ENCODE data around the gene KCNA3. TPM values are rescaled to one million over a fixed set of nuclear protein-coding genes. Genes with fewer than 3 reads are reported as not detected.
A peak's percentile ranks its signal among the peaks of the same experiment; 100 is the strongest.

KCNA3 gene
- total RNA-seq, 1 experiment from 2014 or later = not detected

DNA sequence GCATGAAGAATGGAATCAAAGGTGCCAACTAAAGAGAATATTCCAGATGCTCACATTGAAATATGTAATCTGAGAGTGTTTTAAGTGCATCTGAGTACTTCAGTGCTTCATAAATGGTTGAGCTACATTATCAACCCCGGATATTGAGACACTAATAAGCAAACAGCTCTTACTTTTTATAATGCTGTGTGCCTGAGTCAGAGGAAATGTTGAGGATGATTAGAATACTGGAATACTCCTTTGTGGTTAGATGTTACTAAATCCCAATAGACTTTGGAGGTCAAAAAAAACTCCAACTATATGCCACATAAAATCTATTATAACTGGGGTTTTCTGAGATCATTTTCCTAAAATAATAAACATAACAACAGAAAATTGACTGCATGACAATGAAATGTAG, 12.5 kb upstream of the KCNA3 start:
- intact Hi-C loops (cut with micrococcal nuclease) = no loop called here
- H3K9ac ChIP-seq (ENCODE audit: low read length) = no peak overlapping the region
- no peaks in the 10 kb centered on the region for H3K79me2 ChIP-seq (ENCODE audit: low read length)
- peaks cover 22% of the 10 kb centered on the region for H3K27me3 ChIP-seq (ENCODE audit: low read length)
- no peak overlapping the region for H2AFZ ChIP-seq (ENCODE audit: low read length)
- no peaks in the 10 kb centered on the region for H3K9me2 ChIP-seq (replicated peaks; ENCODE audit: low read length)
- CTCF ChIA-PET = no interaction called here
- no peaks in the 10 kb centered on the region for H3K36me3 ChIP-seq (ENCODE audit: low read depth, low read length)
- H3K4me2 ChIP-seq (ENCODE audit: low read length) = 0 out of 2 replicates have a peak overlapping the region, but pooled peaks have one; percentile 3
- no TSS peak for BruUV-seq (replicated peaks)
- ATAC-seq (peak; percentile 67), DNase-seq (peak; percentile 78)
- no peaks in the 10 kb centered on the region for H4K20me1 ChIP-seq (ENCODE audit: low read length)
- no peak overlapping the region for H3K4me3 ChIP-seq (ENCODE audit: low read length)
- H3K4me1 ChIP-seq (ENCODE audit: insufficient read depth, low read length) = peaks cover 13% of the 10 kb centered on the region
- TF ChIP-seq EZH2 (IDR thresholded peaks at IDR 0.05; ENCODE audit: low read length, unreplicated experiment) (no peak), EZH2phosphoT487 (IDR thresholded peaks at IDR 0.05; ENCODE audit: borderline replicate concordance, low read length) (no peak)
- TF ChIP-seq, protein P1, sequence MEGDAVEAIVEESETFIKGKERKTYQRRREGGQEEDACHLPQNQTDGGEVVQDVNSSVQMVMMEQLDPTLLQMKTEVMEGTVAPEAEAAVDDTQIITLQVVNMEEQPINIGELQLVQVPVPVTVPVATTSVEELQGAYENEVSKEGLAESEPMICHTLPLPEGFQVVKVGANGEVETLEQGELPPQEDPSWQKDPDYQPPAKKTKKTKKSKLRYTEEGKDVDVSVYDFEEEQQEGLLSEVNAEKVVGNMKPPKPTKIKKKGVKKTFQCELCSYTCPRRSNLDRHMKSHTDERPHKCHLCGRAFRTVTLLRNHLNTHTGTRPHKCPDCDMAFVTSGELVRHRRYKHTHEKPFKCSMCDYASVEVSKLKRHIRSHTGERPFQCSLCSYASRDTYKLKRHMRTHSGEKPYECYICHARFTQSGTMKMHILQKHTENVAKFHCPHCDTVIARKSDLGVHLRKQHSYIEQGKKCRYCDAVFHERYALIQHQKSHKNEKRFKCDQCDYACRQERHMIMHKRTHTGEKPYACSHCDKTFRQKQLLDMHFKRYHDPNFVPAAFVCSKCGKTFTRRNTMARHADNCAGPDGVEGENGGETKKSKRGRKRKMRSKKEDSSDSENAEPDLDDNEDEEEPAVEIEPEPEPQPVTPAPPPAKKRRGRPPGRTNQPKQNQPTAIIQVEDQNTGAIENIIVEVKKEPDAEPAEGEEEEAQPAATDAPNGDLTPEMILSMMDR (conservative IDR thresholded peaks at IDR 0.05; ENCODE audit: low read depth, low read length) = no peak
- no peak overlapping the region for H3K27ac ChIP-seq (ENCODE audit: low read length)
- H3K9me3 ChIP-seq (ENCODE audit: low read length) = no peaks in the 10 kb centered on the region
- POLR2A ChIA-PET (ENCODE audit: unreplicated experiment) = interaction anchor here (0.8 kb wide), 1 partner anchor 277 kb away, joined by 3 read pairs; the partner anchor contains the start of gene LRIF1
- peaks cover 7% of the 10 kb centered on the region for H3F3A ChIP-seq (ENCODE audit: low read length, unreplicated experiment)

DNA sequence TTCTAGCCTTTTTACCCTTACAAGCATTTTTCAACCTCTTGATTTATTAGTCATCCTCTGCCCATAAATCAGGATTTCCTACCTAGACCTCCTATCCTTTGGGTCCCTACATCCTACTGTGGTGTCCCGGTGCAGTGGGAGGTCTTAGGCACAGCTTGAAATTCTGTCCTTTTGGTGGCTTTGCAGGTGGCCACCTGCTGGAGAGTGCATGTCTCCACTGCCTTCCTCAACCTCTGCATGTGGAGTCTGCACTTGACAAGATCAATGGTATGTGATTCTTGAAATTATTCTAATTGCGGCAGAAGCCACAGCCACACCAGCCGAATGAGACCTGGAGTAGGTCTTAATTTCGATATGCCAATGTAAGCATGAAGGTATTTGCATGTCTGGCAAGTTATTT, 11.4 kb upstream of the KCNA3 start:
- DNase-seq (no peak), ATAC-seq (no peak)
- no peaks in the 10 kb centered on the region for H3K79me2 ChIP-seq (ENCODE audit: low read length)
- H4K20me1 ChIP-seq (ENCODE audit: low read length) = no peaks in the 10 kb centered on the region
- peaks cover 13% of the 10 kb centered on the region for H3K4me1 ChIP-seq (ENCODE audit: insufficient read depth, low read length)
- no peaks in the 10 kb centered on the region for H3K9me3 ChIP-seq (ENCODE audit: low read length)
- no TSS peak for BruUV-seq (replicated peaks)
- peaks cover 7% of the 10 kb centered on the region for H3F3A ChIP-seq (ENCODE audit: low read length, unreplicated experiment)
- H2AFZ ChIP-seq (ENCODE audit: low read length) = no peak overlapping the region
- H3K9me2 ChIP-seq (replicated peaks; ENCODE audit: low read length) = no peaks in the 10 kb centered on the region
- POLR2A ChIA-PET (ENCODE audit: unreplicated experiment) = no interaction called here
- H3K4me2 ChIP-seq (ENCODE audit: low read length) = no peak overlapping the region
- H3K9ac ChIP-seq (ENCODE audit: low read length) = no peak overlapping the region
- no peak overlapping the region for H3K27ac ChIP-seq (ENCODE audit: low read length)
- intact Hi-C loops (cut with micrococcal nuclease) = no loop called here
- H3K36me3 ChIP-seq (ENCODE audit: low read depth, low read length) = no peaks in the 10 kb centered on the region
- TF ChIP-seq EZH2 (IDR thresholded peaks at IDR 0.05; ENCODE audit: low read length, unreplicated experiment) = no peak
- H3K27me3 ChIP-seq (ENCODE audit: low read length) = peaks cover 18% of the 10 kb centered on the region; the same call in 1 of the 2 replicates
- CTCF ChIA-PET = no interaction called here
- H3K4me3 ChIP-seq (ENCODE audit: low read length) = no peak overlapping the region

DNA sequence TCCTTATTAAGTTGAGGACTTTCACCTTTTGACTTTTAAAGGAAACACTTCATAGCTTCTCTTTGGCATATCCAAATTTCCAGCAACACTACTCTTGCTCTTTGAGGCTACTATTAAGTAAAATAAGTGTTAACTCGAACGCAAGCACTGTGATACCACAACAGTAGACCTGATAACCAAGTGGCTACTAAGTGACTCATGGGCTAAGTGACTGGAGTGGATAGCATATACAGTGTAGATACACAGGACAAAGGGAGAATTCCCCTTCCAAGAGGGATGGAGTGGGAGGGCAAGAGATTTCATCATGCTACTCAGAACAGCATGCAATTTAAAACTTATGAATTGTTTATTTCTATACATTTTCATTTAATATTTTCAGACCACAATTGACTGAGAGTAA, 9.8 kb upstream of the KCNA3 start:
- intact Hi-C loops (cut with micrococcal nuclease) = no loop called here
- no peaks in the 10 kb centered on the region for H3K9me3 ChIP-seq (ENCODE audit: low read length)
- POLR2A ChIA-PET (ENCODE audit: unreplicated experiment) = no interaction called here

More for the DNA sequence above, 9.8 kb upstream of the KCNA3 start:
- Histone ChIP-seq H3K36me3 (ENCODE audit: low read depth, low read length) (no peaks in the 10 kb centered on the region), H3K79me2 (ENCODE audit: low read length) (no peaks in the 10 kb centered on the region), H3K27me3 (ENCODE audit: low read length) (peaks cover 12% of the 10 kb centered on the region; the same call in 1 of the 2 replicates), H2AFZ (ENCODE audit: low read length) (no peak overlapping the region), H3F3A (ENCODE audit: low read length, unreplicated experiment) (peaks cover 7% of the 10 kb centered on the region), H3K4me1 (ENCODE audit: insufficient read depth, low read length) (peaks cover 13% of the 10 kb centered on the region), H3K4me2 (ENCODE audit: low read length) (no peak overlapping the region), H4K20me1 (ENCODE audit: low read length) (no peaks in the 10 kb centered on the region), H3K9me2 (replicated peaks; ENCODE audit: low read length) (no peaks in the 10 kb centered on the region), H3K9ac (ENCODE audit: low read length) (no peak overlapping the region), H3K4me3 (ENCODE audit: low read length) (no peak overlapping the region), H3K27ac (ENCODE audit: low read length) (no peak overlapping the region)
- BruUV-seq (replicated peaks) = no TSS peak
- TF ChIP-seq, protein P1 (conservative IDR thresholded peaks at IDR 0.05; ENCODE audit: low read depth, low read length) = no peak
- TF ChIP-seq EZH2 (IDR thresholded peaks at IDR 0.05; ENCODE audit: low read length, unreplicated experiment) (no peak), EZH2phosphoT487 (IDR thresholded peaks at IDR 0.05; ENCODE audit: borderline replicate concordance, low read length) (no peak)
- ATAC-seq = no peak
- DNase-seq = no peak
- CTCF ChIA-PET = no interaction called here

All from PC-3 (cell line).